ENCODE results near the gene GRM7.

GRM7 gene

DNA sequence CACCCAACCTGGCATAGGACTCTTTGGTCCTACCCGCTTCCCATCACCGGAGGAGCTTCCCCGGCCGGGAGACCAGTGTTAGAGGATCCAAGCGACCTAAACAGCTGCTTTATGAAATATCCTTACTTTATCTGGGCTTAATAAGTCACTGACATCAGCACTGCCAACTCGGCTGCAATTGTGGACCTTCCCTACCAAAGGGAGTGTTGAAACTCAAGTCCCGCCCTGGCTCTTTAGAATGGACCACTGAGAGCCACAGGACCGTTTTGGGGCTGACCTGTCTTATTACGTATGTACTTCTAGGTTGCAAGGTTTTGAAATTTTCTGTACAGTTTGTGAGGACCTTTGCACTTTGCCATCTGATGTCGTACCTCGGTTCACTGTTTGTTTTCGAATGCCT is 879.5 kb downstream of the GRM7 start:
- DNase-seq = no peak

DNA sequence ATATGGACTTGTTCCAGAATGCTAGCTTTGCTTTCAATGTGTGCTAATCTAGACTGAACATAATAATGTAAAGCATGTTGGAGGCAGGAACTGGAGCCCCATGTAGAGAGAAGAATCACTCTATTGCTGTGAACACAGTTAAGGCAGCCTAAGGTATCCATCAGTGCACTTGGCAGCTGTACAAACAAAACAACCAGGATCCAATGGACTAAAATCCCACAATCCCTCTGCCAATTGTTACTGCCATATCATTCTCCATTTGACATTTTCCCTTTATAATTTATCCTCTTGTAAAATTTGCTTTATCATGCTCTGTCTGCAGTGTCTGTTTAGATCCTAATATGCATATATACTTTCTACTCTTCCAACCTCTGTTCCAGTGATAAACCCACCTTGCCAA is 883.9 kb downstream of the GRM7 start:
- peak; percentile 71 for DNase-seq

DNA sequence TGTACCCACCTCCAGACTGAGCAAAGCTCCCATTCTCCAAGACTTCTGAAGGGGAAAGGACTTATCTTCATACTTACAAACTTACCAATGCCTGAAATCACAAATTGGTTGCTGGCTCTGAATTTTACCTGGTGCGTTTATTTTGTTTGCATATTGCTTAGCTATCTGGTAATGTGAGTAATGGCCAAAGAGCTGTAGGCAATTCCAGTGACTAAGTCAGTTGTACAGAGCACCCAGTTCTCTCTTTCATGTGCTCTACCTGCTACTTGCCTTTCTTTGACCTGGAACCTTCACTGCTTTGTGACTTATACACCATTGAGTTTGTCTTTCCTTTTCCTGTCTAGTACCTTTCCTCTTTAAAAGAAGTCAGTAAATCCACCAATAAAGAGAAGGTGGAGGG is 884.8 kb downstream of the GRM7 start:
- DNase-seq = no peak

DNA sequence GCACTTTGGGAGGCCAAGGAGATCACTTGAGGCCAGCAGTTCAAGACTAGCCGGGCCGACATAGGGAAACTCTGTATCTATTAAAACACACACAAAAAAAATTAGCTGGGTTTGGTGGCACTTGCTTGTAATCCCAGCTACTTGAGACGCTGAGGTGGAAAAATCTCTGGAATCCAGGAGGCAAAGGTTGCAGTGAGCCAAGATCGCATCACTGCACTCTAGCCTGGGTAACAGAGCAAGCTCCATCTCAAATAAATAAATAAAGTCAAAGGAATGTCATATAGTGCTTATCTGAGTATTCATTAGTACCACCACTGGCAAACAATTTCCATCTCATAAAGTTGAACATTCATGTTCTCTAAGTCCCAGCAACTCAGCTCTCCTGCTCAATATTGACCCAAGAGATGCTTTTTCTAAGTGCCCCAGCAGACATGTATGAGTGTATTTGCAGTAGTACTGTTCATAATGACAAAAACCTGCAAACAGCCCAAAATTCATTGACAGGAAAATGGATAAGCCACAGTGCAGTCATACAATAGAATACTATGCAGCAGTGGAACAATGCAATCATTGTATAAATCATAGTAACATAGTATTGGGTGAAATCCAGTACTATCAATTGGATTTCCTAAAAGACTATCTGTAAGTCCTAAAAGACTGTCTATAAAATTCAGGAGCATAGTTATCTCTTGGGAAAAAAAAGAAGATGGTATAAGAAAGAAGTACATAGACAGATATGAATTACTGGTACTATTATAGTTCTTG is 889.2 kb downstream of the GRM7 start:
- DNase-seq = no peak

DNA sequence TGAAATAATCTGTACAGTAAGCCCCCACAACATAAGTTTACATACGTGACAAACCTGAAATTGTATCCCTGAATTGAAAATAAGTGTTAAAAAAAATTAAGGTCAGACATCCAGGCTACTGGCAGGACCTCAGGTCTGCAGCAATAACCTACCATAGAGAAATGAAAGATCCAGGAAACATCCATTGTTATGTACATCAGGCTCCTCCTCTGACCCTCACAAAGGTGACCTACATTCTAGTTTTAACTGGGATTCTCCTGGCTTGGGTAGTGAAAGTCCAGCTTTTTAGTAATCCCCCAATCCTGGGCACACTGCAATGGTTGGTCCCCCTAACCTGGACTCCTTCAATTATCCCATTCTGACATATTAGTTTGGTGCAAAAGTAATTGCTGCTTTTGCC is 891.1 kb downstream of the GRM7 start:
- DNase-seq = no peak

DNA sequence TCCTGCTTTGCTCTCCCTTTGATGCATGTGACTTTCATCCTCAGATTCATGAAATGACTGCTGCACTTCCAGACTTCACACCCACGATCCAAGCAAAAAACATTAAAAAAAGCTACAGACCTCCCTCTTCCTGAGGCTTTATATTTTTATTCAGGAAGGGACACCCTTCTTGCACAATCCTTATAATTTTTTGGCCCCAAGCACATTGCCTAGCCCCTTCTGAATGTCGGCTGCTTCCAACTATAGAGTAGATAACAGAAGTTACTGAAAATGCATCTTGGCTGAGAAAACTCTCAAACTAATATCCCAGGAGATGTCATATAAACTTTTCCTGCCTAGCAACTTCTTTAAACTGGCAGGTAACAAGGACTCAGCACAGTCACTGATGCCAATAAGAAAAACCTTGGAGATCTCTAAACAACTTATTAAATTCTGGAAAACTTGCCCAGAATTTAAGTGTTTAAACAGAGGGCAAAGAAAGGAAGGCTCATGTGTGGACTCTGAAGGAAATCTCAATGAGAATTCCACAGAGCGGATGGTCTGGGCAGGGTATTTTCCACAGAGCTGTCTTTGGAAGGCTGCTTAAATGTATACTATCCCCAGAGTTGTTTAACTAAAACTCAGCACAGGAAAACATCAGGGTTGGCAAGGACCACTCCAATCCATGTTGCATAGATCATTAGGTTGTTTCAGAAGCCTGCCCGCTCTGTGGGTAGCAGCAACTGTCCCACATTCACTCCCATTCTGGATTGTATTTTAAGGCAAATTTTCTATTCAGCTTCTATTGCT is 893.9 kb downstream of the GRM7 start:
- no peak for DNase-seq

DNA sequence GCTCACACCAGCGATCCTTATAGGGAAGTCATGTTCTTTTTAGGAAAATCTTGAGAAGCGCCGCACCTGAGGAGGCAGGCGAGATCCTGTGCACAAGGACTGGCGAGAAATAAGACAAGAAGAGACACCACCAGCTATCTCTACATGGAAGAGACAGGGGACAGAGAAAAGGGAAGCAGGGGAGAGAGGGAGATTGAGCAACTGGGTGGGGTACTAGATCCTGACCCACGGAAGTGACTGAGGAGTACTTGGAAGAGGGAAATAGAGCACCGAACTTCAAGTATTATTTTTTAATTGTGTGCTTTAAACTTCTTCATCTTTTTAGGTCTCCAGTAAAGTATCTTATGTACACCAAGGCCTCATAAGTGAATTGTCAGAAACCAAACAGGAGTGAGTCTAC is 898.7 kb downstream of the GRM7 start:
- DNase-seq = no peak

DNA sequence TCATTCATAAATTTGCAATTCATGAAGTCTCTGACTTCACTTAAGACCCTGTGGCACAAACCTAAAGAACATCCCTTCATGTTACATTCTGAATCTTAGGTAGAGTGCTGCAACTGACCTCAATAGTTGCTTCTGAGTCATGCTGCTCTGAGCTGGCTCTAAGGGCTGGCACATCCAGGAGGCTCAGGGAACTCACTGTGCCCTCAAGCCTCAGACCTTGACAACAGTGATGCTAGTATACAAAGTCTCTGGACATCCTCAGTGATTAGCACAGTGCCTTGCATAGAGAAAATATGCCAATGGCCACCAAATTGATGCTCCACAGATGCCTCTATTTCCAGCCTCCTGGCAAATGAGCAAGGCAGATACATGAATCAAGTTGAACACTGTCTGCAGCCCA is 899.8 kb downstream of the GRM7 start:
- DNase-seq = no peak

DNA sequence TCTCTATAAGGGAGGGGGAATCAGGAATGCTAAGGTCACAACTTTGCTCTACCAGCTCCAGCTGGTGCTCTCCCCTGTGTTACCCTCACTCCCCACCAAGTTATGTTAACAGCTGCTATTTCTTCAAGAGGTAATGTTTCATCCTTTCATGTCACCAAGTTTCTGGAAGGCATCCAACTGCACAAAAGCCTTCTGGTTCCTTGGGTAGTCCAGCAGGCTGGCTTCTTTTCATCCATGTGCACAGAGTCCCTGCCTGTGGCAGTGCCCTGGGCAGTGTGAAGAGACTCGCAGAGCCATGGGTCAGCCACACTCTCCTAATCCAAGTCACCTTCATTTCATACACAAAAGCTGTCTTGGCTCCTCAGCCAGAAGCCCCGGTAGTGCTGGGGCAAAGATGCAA is 903.2 kb downstream of the GRM7 start:
- peak; percentile 74 for DNase-seq

DNA sequence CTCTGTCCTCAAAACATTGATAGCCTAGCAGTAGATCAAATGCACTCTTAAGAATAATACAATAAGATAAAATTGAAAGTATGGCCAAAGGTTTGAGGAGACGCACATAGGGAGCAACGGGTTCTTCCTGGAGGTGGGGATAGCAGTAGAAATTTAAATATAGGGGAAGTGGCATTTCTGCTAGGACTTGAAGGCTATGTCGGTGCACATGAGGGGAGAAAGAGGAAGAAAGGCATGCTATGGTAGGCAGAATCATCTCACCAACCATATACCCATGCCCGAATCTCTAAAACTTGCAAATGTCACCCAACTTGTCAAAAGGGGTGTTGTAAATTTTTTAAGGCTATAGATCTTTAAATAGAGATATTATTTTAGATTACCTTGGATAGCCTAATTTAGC is 905.6 kb downstream of the GRM7 start:
- DNase-seq = no peak

DNA sequence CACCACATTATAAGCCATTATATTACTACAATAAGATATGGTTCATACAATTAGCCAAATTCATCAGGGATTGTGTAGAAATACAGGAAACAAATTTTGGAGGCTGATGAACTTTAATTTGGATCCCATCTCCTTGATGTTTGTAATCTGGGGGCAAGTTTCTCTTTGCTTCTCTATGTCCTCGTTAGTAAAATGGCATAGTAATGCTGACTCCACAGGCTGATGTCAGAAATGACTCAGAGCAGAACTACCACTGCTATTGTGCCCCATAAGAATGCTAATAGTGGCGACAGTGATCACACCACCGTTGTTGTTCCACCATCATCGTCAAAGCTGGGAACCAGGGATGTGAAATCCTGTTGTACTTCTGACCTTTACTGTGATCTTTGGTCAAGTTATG is 918.4 kb downstream of the GRM7 start:
- peak; percentile 20 for DNase-seq

DNA sequence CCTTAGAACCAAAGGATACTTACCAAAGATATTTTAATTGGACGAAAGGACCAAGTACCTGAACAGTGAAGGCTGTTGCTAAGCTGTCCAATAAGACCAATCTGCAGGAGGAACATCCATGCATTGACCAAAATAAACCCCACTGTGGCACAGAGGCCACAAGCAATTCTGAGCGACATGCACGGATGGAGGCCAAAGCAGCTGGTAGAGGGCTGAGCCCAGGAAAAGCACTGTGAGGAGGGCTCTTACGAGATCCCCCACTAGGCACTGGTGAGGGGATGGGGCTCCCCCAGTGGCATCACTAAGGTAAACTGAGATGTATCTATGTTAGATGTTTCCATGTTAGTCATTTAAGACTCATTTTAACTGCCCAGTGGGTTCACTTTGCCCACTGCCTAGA is 920.5 kb downstream of the GRM7 start:
- no peak for DNase-seq

DNA sequence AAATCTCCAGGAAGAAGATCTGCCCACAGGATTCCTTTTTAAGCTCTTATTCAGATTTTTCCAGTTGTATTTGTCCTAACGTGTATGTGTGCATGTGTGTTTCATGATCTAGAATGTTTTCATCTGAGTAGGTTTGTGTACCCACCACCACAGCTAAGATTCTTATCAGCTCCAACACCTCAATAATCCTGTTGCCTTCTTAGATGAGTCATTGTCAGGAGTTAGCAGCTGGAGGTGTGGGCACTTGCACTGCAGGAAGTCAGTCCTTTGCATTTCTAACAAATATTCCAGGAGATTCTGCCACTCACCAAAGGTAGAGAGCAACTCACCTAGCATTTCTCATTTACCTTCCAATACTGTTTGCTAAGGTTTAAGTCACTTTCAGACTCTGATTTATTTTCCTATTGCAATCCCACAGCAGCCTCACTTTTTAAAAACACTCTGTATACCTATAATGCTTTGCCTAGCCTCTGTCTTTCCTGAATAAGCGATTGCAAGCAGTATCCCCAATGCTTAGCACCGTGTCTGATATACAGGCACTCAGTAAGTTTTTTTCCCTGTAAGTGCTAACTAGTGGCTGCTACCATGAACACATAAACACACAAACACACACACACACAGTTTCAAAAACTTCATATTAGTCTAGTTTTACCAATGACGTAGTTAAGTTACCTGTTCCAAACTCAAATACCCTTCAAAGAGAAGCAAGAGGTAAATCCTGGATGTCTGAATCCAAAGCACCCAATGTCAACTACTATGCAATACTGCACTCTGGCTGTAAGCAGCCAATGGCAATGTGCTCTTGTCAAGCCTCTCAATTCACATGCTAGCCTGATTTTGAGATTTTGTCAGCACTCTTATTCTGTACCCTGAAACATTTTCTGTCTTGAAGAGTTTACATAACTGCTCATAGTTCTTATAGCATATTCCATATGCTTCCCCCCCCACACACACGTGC is 927.2 kb downstream of the GRM7 start:
- peak; percentile 45 for DNase-seq

DNA sequence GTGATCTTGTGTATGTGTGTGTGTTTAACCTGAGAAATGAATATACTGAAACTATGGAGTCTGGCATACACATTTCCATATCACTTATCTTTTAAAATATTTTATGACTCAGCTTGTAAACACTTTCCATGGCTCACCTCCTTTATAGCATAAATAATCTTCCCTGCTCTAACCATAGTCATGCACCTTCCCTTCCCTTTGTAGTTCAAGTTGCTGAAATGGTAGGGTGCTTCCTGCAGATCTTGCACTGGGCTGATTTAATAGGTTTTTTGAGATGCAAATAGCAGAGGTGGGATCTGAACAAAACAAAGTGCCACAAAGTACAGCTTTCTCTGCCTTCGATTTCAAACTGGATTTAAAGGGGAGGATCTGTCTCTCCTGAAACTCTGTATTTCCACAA is 928.0 kb downstream of the GRM7 start:
- no peak for DNase-seq

DNA sequence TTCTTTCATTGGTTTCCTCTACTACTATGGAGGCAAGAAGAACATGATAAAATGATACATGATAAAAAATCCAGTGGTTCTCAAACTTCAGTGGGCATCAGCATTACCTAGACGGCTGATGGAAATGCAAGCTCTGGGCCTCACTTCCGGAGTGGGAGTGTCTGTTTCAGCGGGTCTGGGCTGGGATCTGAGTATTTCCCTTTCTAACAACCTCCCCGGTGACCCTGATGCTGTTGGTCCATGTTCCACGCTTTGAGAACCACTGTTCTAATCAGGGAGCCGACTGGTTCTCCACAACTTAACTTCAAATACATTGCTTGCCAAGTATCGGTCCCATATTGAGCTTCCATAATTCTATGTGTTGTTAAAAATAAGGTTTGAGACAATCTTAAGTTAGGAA is 928.4 kb downstream of the GRM7 start:
- no peak for DNase-seq

DNA sequence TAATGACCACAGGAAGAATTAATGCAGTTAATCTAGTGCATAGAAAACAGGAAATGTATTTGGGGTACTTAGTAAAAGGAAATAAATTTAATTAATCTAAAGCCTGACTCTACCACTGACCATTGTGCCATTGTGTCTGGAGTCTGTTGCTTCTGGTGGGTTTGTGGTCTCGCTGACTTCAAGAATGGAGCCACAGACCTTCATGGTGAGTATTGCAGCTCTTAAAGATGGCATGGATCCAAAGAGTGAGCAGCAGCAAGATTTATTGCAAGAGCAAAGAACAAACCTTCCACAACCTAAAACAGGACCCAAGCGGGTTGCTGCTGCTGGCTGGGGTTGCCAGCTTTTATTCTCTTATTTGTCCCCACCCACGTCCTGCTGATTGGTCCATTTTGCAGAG is 929.2 kb downstream of the GRM7 start:
- no peak for DNase-seq

All from NCI-H69 (cell line).